Esophagus squamous epithelium (tissue), 4 donors: ENCODE results near the gene FEM1B.

ENCODE experiments used
- CTCF ChIP-seq, 6 experiments: fragments of 450-650 bp in 4 of 6; fragments of 200-600 bp in 2 of 6; sonication (generic) in 2 of 6; IDR thresholded peaks; one replicate each; pipeline ENCODE4 v1.5.1; 2016 to 2019; ENCODE audit warnings: antibody characterized with exemption in 6 of 6, mild to moderate bottlenecking in 4 of 6, moderate library complexity in 4 of 6
- POLR2A ChIP-seq, 4 donors: fragments of 450-650 bp; IDR thresholded peaks; one replicate each; pipeline ENCODE4 v1.6.1; 2017; ENCODE audit warnings: antibody characterized with exemption in 4 of 4, mild to moderate bottlenecking in 4 of 4, moderate library complexity in 3 of 4

- no peak for TF ChIP-seq POLR2A (IDR thresholded peaks at IDR 0.05)
- TF ChIP-seq CTCF (IDR thresholded peaks at IDR 0.05), result no peak
These were observed 877 bp upstream of the FEM1B start for GRCh38 chr15:68276668-68277067.
